Upper lobe of right lung (tissue), 1 donor: ENCODE results near the gene LEF1. TPM values are rescaled to one million over a fixed set of nuclear protein-coding genes. Genes with fewer than 3 reads are reported as not detected.

Source experiments
- ATAC-seq: fragments of 200-7000 bp; cut with Tn5 transposase; one replicate; pipeline ENCODE4 v1.9.1; 2020; ENCODE audit warnings: mild to moderate bottlenecking, moderate library complexity
- DNase-seq: peaks from one replicate; pipeline ENCODE4 v3.0.0-alpha.2; 2020
- H3K27ac ChIP-seq: fragments of 200-600 bp; one replicate; pipeline ENCODE4 v1.8.0; 2022
- H3K27me3 ChIP-seq: fragments of 200-600 bp; one replicate; pipeline ENCODE4 v1.8.0; 2022; ENCODE audit warnings: mild to moderate bottlenecking
- H3K36me3 ChIP-seq: fragments of 200-600 bp; one replicate; pipeline ENCODE4 v1.8.0; 2022
- H3K4me1 ChIP-seq: fragments of 200-600 bp; one replicate; pipeline ENCODE4 v1.8.0; 2022
- H3K4me3 ChIP-seq: fragments of 200-600 bp; one replicate; pipeline ENCODE4 v1.8.0; 2022; ENCODE audit warnings: mild to moderate bottlenecking
- H3K9me3 ChIP-seq: fragments of 200-600 bp; one replicate; pipeline ENCODE4 v1.8.0; 2022
- intact Hi-C: fragments of 100-400 bp; cut with DNase I; formaldehyde crosslinking; loops from one replicate; pipeline ENCODE4 v1.11.0; 2022
- total RNA-seq: library from RNA; stranded (reverse); fragmentation: NEBNext Ultra II Directional; extraction: Animal tissue kit (Norgen Biotek cat#: 25700); gene quantifications from one replicate; pipeline ENCODE4 v1.2.1, GENCODE V29; 2021
- TF ChIP-seq, protein P1 (sequence below): fragments of 200-600 bp; IDR thresholded peaks from one replicate; pipeline ENCODE4 v1.8.0; 2022; ENCODE audit warnings: antibody characterized with exemption
- donor health status: DM: no; HTN: yes; CAD: no; lungs with severe emphysema.

LEF1 gene
- total RNA-seq, 1 donor from 2014 or later, result 9.1 TPM

DNA sequence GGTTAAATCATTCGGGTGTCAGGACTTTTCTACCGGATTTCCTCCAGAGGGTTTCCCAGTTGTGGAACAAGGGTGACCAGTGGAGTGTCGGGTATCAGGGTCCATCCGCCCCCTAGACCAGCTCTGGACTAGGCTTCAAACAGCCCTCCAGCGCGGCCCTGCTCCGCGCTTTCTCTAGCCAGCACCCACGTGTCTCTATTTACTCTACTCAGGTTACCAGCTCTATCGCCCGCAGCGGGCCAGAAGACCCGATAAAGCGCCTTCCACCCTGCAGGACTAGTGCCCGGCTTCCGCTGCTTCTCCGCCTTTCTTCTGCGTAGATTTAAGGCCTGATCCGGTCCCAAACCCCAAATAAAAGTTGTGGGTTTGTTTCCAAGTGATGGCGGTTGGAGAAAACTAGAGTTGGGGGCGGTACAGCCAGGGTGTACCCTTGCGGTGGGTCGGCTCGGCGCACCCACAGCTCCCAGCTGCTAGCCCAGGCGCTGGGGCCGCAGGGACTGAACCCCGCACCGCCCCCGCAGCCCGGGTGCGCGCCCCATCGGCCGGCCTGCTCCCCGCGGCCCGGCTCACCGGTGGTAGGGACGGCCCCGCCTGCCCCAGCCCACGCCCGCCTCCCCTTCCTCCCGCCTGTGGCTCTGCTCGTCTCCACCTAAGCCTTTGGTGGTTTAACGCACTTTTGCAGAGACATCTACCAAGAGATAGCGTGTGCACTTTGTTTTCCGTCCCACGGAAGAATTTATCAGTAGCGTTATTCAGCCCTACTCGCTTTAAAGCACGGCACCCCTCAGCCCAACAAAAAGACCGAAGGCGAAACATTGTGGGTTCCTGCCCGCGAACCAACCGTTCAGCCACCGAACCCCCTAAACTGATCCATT is 2.1 kb downstream of the LEF1 start:
- peak; percentile 30 for ATAC-seq
- no peak for DNase-seq

DNA sequence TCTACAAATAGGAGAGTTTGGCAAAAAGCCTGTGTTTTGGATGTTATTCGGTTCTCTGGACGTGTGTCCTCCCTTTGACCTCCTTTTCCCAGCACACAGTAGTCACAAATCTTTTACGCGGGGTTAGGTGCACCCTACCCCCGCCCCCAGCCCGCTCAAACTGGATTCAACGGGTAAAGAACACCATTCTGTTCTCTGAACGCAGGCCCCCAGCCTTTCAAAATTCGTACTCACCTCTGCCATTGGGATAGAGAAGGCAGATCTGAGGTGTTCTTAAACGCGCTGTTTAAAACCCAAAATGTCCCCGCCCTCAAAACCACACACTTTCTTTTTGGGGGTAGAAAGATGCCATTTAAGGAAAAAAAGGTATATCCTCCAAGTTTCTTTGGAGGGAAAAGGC is 2.7 kb downstream of the LEF1 start:
- H3K4me3 ChIP-seq, result peak overlapping the region; percentile 61
- ATAC-seq (no peak), DNase-seq (no peak)
- H3K27me3 ChIP-seq, result peaks cover 76% of the 10 kb centered on the region
- H3K36me3 ChIP-seq, result no peaks in the 10 kb centered on the region
- no peaks in the 10 kb centered on the region for H3K9me3 ChIP-seq
- no peak overlapping the region for H3K27ac ChIP-seq
- peaks cover 15% of the 10 kb centered on the region for H3K4me1 ChIP-seq
- TF ChIP-seq, protein P1, sequence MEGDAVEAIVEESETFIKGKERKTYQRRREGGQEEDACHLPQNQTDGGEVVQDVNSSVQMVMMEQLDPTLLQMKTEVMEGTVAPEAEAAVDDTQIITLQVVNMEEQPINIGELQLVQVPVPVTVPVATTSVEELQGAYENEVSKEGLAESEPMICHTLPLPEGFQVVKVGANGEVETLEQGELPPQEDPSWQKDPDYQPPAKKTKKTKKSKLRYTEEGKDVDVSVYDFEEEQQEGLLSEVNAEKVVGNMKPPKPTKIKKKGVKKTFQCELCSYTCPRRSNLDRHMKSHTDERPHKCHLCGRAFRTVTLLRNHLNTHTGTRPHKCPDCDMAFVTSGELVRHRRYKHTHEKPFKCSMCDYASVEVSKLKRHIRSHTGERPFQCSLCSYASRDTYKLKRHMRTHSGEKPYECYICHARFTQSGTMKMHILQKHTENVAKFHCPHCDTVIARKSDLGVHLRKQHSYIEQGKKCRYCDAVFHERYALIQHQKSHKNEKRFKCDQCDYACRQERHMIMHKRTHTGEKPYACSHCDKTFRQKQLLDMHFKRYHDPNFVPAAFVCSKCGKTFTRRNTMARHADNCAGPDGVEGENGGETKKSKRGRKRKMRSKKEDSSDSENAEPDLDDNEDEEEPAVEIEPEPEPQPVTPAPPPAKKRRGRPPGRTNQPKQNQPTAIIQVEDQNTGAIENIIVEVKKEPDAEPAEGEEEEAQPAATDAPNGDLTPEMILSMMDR, result no peak
- intact Hi-C loops, result no loop called here

More for the DNA sequence above, 2.1 kb downstream of the LEF1 start:
- peak overlapping the region; percentile 61 for H3K4me3 ChIP-seq
- intact Hi-C loops, result no loop called here
- H3K9me3 ChIP-seq, result no peaks in the 10 kb centered on the region
- H3K27ac ChIP-seq, result no peak overlapping the region
- peaks cover 17% of the 10 kb centered on the region for H3K4me1 ChIP-seq
- H3K36me3 ChIP-seq, result no peaks in the 10 kb centered on the region
- peaks cover 82% of the 10 kb centered on the region for H3K27me3 ChIP-seq
- TF ChIP-seq, protein P1, result no peak

DNA sequence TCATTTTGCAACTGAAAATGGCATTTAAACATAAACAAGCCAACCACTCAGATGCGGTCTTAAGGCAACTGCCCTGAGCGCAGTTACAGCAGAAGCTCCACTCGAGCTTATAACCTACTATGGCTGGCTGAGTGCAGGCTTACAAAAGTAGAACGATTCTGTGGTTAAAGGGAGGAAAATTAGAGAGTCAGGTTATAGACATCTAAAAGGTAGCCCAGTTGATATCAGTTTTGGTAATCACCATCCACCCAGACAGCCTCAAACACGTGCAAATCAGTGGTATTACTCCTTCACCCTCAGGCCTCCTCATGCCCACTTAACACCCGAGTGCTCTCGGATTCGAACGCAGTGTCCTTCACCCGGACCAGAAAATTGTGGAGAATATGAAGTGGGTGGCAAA is 3.1 kb downstream of the LEF1 start:
- Histone ChIP-seq H3K27me3 (peaks cover 76% of the 10 kb centered on the region), H3K4me1 (peaks cover 15% of the 10 kb centered on the region), H3K9me3 (no peaks in the 10 kb centered on the region), H3K27ac (no peak overlapping the region), H3K36me3 (no peaks in the 10 kb centered on the region), H3K4me3 (peak overlapping the region; percentile 61)
- intact Hi-C loops, result no loop called here
- no peak for ATAC-seq
- DNase-seq, result no peak
- TF ChIP-seq, protein P1, result no peak

DNA sequence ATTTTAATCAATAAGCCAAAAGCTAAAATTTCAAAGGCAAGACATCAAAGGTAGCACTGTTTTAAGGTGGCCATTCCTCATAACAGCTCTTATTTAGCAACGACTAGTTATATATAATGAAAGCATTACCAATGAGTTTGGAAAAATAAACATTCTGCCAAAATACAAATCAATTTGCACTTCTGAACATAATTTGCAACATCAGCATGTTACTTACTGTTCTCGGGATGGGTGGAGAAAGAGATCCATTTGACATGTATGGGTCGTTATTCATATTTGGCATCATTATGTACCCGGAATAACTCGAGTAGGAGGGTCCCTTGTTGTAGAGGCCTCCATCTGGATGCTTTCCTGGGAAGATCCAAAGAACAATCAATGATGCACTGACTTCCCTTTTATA is 5.4 kb downstream of the LEF1 start:
- Histone ChIP-seq H3K27me3 (peaks cover 64% of the 10 kb centered on the region), H3K4me1 (peaks cover 8% of the 10 kb centered on the region), H3K4me3 (no peak overlapping the region), H3K9me3 (no peaks in the 10 kb centered on the region), H3K36me3 (no peaks in the 10 kb centered on the region), H3K27ac (no peak overlapping the region)
- no peak for ATAC-seq
- DNase-seq, result no peak
- intact Hi-C loops, result no loop called here
- TF ChIP-seq, protein P1, result no peak

DNA sequence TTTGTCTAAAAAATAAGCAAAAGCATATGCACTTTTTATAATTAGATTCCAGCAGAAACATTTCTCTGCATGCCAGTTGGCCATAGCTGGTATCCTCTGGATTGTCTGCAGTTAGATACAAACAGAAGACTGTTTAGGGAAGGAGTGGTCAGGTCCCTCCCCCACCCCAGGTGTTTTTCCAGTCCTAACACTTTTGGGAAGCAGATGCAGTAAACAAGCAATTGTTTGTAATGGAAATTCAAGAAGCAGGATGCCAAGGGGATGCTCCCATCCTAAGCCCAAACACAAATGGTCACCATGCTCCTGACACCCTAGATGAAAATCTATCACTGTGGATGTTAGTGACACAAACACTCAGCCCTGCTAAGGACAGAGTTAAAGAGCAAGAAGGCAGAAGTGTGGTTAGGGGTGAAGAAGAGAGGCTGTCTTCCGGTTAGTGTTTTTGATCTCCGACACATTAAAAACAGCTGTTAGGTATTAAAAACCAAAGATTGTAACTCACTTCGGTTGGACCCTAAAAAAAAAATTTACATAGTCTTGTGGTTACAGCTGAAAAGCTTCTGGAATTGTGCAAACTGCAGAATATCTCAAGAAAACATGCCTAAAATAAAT is 7.9 kb downstream of the LEF1 start:
- no peaks in the 10 kb centered on the region for H3K4me1 ChIP-seq
- no peaks in the 10 kb centered on the region for H3K9me3 ChIP-seq
- peaks cover 56% of the 10 kb centered on the region for H3K27me3 ChIP-seq
- ATAC-seq, result no peak
- intact Hi-C loops, result no loop called here
- no peak overlapping the region for H3K27ac ChIP-seq
- TF ChIP-seq, protein P1, result no peak
- DNase-seq, result no peak
- H3K4me3 ChIP-seq, result no peak overlapping the region
- no peaks in the 10 kb centered on the region for H3K36me3 ChIP-seq
